Sigmoid colon (tissue), 7 donors: Measurements from ENCODE around the gene SIM2. TPM values are rescaled to one million over a fixed set of nuclear protein-coding genes. Genes with fewer than 3 reads are reported as not detected.

ENCODE experiments used
- DNase-seq: peaks from one replicate; pipeline ENCODE4 v3.0.0-alpha.2; 2019
- H3K27ac ChIP-seq, 4 donors: fragments of 200-600 bp; sonication (generic); one replicate each; pipeline ENCODE4 v1.5.1; 2016 to 2019; ENCODE audit warnings: mild to moderate bottlenecking in 1 of 4
- H3K27me3 ChIP-seq, 3 donors: fragments of 200-600 bp; sonication (generic); one replicate each; pipeline ENCODE4 v1.5.1; 2019; ENCODE audit warnings: mild to moderate bottlenecking in 1 of 3
- H3K36me3 ChIP-seq, 4 donors: fragments of 200-600 bp; sonication (generic); one replicate each; pipeline ENCODE4 v1.5.1; 2016 to 2019
- H3K4me1 ChIP-seq, 4 donors: fragments of 200-600 bp; sonication (generic); one replicate each; pipeline ENCODE4 v1.5.1; 2017 to 2019
- H3K4me3 ChIP-seq, 4 donors: fragments of 200-600 bp; sonication (generic); one replicate each; pipeline ENCODE4 v1.5.1; 2017 to 2019; ENCODE audit warnings: mild to moderate bottlenecking in 2 of 4, moderate library complexity in 1 of 4
- H3K9me3 ChIP-seq, 4 donors: fragments of 200-600 bp in 3 of 4; sonication (generic) in 3 of 4; one replicate each; pipeline versions ENCODE4 v1.5.1 to v1.6.1; 2013 to 2019
- CTCF ChIP-seq, 4 experiments: fragments of 450-650 bp in 3 of 4; fragments of 200-600 bp in 1 of 4; IDR thresholded peaks; one replicate each; pipeline ENCODE4 v1.5.1; 2016 to 2019; ENCODE audit warnings: antibody characterized with exemption in 4 of 4, mild to moderate bottlenecking in 3 of 4, moderate library complexity in 2 of 4
- EP300 ChIP-seq, 4 donors: sonication (generic); formaldehyde crosslinking; IDR thresholded peaks; one replicate each; pipeline ENCODE4 v1.6.1; 2017; ENCODE audit warnings: antibody characterized with exemption in 4 of 4
- POLR2A ChIP-seq, 2 donors: fragments of 450-650 bp; IDR thresholded peaks; one replicate each; pipeline ENCODE4 v1.6.1; 2016; ENCODE audit warnings: antibody characterized with exemption in 2 of 2, mild to moderate bottlenecking in 2 of 2, moderate library complexity in 2 of 2
- POLR2AphosphoS5 ChIP-seq, 4 donors: sonication (generic); formaldehyde crosslinking; IDR thresholded peaks; one replicate each; pipeline ENCODE4 v1.6.1; 2017; ENCODE audit warnings: antibody characterized with exemption in 4 of 4
- WGBS, 2 donors: extraction: QIAGEN DNeasy Blood & Tissue Kit; methylation state at CpG; one replicate each; pipeline ENCODE4 v1.1.7; 2013; 5-methylcytosine and 5-hydroxymethylcytosine counted together
- intact Hi-C: fragments of 100-400 bp; cut with DNase I; formaldehyde crosslinking; loops from one replicate; pipeline ENCODE4 v1.15.1; 2023
- polyA plus RNA-seq, 3 donors: library from polyadenylated mRNA; stranded (reverse); fragments of 200-250 nt; gene quantifications; one replicate each; pipeline ENCODE4 v1.2.3, GENCODE V29; 2013
- total RNA-seq, 4 donors: library from RNA; depleted of rRNA; stranded (reverse); fragments of >200 nt; gene quantifications; one replicate each; pipeline ENCODE4 v1.1.0, GENCODE V29; 2016
- donor health status: healthy with polysubstance abuse.
- donor health status: Bipolar disorder and iron deficiency.
- donor health status: healthy.

SIM2 gene
- total and polyA plus RNA-seq, 7 donors: 0.01 to 0.60 TPM; not detected in 5

DNA sequence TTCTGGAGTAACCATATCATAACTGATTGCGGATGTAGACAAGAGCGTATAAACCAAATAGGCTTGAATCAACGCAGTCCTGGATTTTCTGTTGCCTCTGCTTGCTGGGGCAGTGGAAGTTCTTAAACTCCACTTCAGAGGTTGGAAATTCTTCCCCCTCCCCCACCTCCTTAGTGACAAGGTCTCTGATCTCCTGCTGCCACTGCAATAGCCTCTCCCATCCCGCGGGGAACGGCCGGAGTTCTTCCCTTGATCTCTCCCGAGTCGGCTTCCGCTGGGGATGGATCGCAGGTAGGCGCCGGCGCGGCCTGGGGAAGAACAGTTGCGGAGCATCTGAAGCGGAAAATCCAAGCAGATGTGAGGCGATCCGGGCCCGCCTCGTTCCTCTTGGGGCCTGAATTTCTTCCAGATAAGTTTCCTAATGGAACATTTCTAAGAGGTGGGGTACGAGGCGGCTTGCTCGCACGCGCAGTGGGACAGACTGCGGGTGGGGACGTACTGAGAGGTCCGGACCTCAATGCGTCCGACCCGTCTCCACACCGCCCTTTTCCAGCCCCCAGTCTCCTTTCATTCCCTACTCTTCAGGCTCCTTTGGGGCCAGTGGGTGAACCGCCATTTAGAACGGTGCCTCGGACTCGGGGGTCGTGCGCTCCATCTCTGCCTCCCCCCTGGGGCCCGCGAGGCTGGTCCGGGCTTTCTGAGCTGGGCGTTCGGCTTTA is 3.1 kb upstream of the SIM2 start:
- Histone ChIP-seq H3K36me3 (no peaks in the 10 kb centered on the region), H3K4me3 (no peak overlapping the region), H3K27ac (peak overlapping the region in 1 of 4 donors; percentile 20), H3K4me1 (peaks cover 0 to 62% (median 47%) of the 10 kb centered on the region in 4 donors), H3K27me3 (peaks cover 88 to 100% (median 99%) of the 10 kb centered on the region in 3 donors), H3K9me3 (no peaks in the 10 kb centered on the region)
- intact Hi-C loops: no loop called here
- DNase-seq: no peak
- WGBS, 2 donors: 9 to 18% methylated on average over 44 of the region's 44 CpGs
- TF ChIP-seq POLR2A (IDR thresholded peaks at IDR 0.05) (no peak), CTCF (IDR thresholded peaks at IDR 0.05) (no peak), EP300 (IDR thresholded peaks at IDR 0.05) (no peak), POLR2AphosphoS5 (IDR thresholded peaks at IDR 0.05) (no peak)

GRCh38 chr21:36696390-36697059 is 2.4 kb upstream of the SIM2 start:
- Histone ChIP-seq H3K9me3 (no peaks in the 10 kb centered on the region), H3K4me1 (peaks cover 0 to 69% (median 54%) of the 10 kb centered on the region in 4 donors), H3K27me3 (peaks cover 91 to 100% (median 99%) of the 10 kb centered on the region in 3 donors), H3K36me3 (no peaks in the 10 kb centered on the region), H3K4me3 (no peak overlapping the region), H3K27ac (no peak overlapping the region)
- WGBS, 2 donors: 11 to 23% methylated on average over 39 of the region's 39 CpGs
- no peak for TF ChIP-seq EP300 (IDR thresholded peaks at IDR 0.05)
- TF ChIP-seq CTCF (IDR thresholded peaks at IDR 0.05): no peak
- no peak for TF ChIP-seq POLR2A (IDR thresholded peaks at IDR 0.05)
- no peak for TF ChIP-seq POLR2AphosphoS5 (IDR thresholded peaks at IDR 0.05)
- intact Hi-C loops: no loop called here
- no peak for DNase-seq

DNA sequence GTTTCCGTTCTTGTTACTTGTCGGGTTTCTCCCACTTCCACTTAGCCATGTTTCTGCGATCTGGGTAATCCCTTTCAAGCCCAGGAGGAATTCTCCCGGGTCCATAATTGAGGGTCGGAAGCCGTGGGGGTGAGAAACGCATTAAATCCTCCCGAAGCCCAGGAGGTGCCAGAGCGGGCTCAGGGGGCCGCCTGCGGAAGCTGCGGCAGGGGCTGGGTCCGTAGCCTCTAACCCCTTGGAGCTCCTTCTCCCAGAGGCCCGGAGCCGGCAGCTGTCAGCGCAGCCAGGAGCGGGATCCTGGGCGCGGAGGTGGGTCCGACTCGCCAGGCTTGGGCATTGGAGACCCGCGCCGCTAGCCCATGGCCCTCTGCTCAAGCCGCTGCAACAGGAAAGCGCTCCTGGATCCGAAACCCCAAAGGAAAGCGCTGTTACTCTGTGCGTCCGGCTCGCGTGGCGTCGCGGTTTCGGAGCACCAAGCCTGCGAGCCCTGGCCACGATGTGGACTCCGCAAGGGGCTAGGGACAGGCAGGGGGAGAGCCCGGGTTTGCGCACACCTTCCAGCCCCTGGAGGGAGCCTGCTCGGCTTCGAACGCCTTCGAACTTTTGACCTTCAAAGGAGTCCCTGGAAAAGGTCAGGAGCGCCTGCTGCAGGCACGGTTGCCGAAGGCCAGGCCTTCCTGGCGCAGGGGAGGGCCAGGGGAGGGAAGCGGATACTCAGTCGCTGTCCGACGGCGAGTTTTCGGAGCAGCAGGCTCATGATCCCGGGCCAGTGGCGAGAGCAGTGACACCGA is 1.7 kb upstream of the SIM2 start:
- intact Hi-C loops: no loop called here
- H3K4me3 ChIP-seq: no peak overlapping the region
- no peak for TF ChIP-seq CTCF (IDR thresholded peaks at IDR 0.05)
- no peak for TF ChIP-seq POLR2A (IDR thresholded peaks at IDR 0.05)
- no peak for TF ChIP-seq POLR2AphosphoS5 (IDR thresholded peaks at IDR 0.05)
- TF ChIP-seq EP300 (IDR thresholded peaks at IDR 0.05): no peak
- no peak overlapping the region for H3K27ac ChIP-seq
- peaks cover 0 to 69% (median 55%) of the 10 kb centered on the region in 4 donors for H3K4me1 ChIP-seq
- 3 to 9% methylated on average over 58 of the region's 58 CpGs for WGBS, 2 donors
- H3K9me3 ChIP-seq: no peaks in the 10 kb centered on the region
- H3K27me3 ChIP-seq: peaks cover 89 to 100% (median 97%) of the 10 kb centered on the region in 3 donors
- no peak for DNase-seq
- H3K36me3 ChIP-seq: no peaks in the 10 kb centered on the region

- H3K36me3 ChIP-seq: no peaks in the 10 kb centered on the region
- intact Hi-C loops: no loop called here
- no peak for DNase-seq
- no peak overlapping the region for H3K27ac ChIP-seq
- peaks cover 0 to 66% (median 53%) of the 10 kb centered on the region in 4 donors for H3K4me1 ChIP-seq
- H3K27me3 ChIP-seq: peaks cover 86 to 100% (median 96%) of the 10 kb centered on the region in 3 donors
- TF ChIP-seq CTCF (IDR thresholded peaks at IDR 0.05) (no peak), POLR2A (IDR thresholded peaks at IDR 0.05) (no peak), POLR2AphosphoS5 (IDR thresholded peaks at IDR 0.05) (no peak), EP300 (IDR thresholded peaks at IDR 0.05) (no peak)
- 7 to 8% methylated on average over 33 of the region's 33 CpGs for WGBS, 2 donors
- H3K9me3 ChIP-seq: no peaks in the 10 kb centered on the region
- peak overlapping the region in 1 of 4 donors; percentile 48 for H3K4me3 ChIP-seq
These were observed 997 bp upstream of the SIM2 start for GRCh38 chr21:36697851-36698384.
